ENCODE data around the gene DND1. TPM values are rescaled to one million over a fixed set of nuclear protein-coding genes. Genes with fewer than 3 reads are reported as not detected.
"Not testable (repeated sequence)": the region's sequence is repeated elsewhere in the genome, so short reads cannot be mapped to it uniquely, and the experiment has no call there.

DND1 gene
- under 1 TPM in 1 of 2 donors, not detected in 1; 0.51 TPM for total RNA-seq

DNA sequence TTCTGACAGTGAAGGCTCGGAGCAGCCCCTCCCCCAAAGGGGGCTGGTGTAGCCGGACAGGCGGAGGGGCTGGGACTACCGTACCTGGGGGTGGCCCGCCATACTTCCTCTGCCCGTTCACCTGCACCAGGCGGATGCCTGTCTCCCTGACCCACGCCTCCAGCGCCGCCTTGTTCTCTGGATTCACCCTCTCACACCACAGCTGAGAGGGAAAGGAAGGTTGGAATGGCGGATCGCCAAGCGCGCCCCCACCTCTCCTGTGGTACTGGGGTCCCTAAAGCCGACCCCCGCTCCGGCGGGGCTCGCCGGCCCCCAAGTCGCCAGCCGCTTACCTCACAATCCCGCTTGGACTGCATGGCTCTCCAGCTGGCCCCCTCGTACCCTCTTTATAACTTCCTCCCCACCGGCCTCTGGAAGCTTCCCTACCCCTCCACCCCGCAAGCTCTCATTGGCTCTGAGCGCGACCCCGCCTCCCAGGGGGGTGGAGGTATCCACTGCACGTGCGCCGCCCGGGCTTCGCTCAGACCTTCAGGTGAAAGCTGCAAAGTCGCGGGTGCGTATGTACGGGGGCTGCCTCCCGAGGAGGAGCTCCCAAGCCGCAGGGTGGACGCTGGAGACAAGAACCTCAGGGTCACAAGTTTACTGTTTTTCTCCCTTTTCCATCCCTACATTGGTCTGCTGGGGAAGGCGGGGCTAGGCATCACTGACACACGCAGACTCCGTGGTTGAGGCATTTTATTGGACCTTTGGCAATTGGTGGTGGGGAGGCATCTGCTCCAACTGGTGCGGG lies at the start of gene DND1:
Gene DND1 (minus strand): TSS at position 390 of the 790 bp plus-strand sequence. CDS start 34 bp downstream, at position 356.
- no peak within 1 kb of the TSS for H3K27ac ChIP-seq
- H3K27me3 ChIP-seq = no peaks in the 10 kb centered on the region
- H3K4me3 ChIP-seq = peak within 1 kb of the TSS in 1 of 2 donors; percentile 21
- peaks cover 79% of the 10 kb centered on the region for H3K36me3 ChIP-seq
- TF ChIP-seq, protein P1, sequence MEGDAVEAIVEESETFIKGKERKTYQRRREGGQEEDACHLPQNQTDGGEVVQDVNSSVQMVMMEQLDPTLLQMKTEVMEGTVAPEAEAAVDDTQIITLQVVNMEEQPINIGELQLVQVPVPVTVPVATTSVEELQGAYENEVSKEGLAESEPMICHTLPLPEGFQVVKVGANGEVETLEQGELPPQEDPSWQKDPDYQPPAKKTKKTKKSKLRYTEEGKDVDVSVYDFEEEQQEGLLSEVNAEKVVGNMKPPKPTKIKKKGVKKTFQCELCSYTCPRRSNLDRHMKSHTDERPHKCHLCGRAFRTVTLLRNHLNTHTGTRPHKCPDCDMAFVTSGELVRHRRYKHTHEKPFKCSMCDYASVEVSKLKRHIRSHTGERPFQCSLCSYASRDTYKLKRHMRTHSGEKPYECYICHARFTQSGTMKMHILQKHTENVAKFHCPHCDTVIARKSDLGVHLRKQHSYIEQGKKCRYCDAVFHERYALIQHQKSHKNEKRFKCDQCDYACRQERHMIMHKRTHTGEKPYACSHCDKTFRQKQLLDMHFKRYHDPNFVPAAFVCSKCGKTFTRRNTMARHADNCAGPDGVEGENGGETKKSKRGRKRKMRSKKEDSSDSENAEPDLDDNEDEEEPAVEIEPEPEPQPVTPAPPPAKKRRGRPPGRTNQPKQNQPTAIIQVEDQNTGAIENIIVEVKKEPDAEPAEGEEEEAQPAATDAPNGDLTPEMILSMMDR (IDR thresholded peaks at IDR 0.05) = no peak
- no peak for DNase-seq (ENCODE audit: low spot score)
- H3K4me1 ChIP-seq = no peaks in the 10 kb centered on the region
- no peaks in the 10 kb centered on the region for H3K9me3 ChIP-seq

DNA sequence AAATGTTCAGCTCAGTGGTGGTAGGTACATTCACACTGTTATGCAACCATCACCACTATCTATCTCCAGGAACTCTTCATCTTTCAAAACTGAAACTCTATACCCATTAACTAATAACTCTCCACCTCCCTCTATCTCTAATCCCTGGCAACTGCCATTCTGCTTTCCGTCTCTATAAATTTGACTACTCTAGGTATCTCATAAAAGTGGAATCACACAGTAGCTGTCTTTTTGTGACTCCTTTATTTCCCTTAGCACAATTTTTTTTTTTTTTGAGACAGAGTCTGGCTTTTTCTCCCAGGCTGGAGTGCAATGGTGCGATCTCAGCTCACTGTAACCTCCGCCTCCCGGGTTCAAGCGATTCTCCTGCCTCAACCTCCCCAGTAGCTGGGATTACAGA lies 48.0 kb upstream of the DND1 start:
- not testable (repeated sequence) for H3K27me3 ChIP-seq; H3K9me3 ChIP-seq; H3K36me3 ChIP-seq; H3K4me3 ChIP-seq; H3K4me1 ChIP-seq; H3K27ac ChIP-seq; DNase-seq (ENCODE audit: low spot score)

DNA sequence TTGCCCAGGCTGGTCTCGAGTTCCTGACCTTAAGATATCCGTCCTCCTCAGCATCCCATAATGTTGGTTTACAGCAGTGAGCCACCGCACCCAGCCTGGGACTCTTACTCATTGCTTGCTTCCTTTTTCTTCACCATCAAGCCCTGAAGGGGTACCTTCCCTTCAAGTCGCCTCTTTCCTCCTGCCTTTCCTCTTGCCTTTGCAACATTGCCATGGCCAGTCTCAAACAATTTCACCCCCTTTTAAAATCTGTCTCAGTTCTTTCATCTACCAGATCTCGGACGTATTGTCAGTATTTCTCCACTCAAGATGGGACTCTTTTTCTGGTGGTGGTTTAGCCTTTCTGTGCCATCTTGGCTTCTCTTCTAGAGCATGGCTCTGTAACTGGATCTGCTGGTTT lies 47.4 kb upstream of the DND1 start:
- H3K4me3 ChIP-seq; H3K27ac ChIP-seq; H3K4me1 ChIP-seq; H3K36me3 ChIP-seq; H3K27me3 ChIP-seq; DNase-seq (ENCODE audit: low spot score); H3K9me3 ChIP-seq: not testable (repeated sequence)

DNA sequence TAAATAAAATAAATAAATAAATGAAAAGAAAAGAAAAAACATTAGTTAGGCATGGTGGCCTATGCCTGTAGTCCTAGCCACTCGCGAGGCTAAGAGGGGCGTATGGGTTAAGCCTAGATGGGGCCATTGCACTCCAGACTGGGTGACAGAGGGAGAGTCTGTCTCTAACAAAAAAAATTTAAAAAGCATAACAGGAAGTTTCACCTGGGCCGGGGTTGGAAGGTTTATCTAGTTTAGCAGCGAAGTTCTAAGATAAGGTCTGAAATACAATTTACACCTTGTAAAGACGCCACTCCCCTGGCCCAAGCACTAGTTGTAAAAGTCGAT lies 44.9 kb upstream of the DND1 start:
- no peaks in the 10 kb centered on the region for H3K27me3 ChIP-seq
- TF ChIP-seq, protein P1 (IDR thresholded peaks at IDR 0.05) = no peak

DNA sequence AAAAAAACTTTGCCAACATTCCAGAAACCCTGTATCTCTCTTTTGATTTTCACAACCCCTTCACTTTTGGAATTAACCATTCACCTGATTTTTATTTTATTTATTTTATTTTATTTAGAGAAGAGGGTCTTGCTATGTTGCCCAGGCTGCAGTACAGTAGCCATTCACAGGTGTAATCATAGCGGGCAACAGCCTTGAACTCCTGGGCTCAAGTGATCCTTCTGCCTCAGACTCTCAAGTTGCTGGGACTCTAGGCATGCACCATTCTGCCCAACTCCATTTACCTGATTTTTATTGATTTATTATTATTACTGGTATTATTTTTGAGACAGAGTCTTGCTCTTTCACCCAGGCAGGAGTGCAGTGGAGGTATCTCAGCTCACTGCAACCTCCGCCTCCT lies 42.9 kb upstream of the DND1 start:
- DNase-seq (ENCODE audit: low spot score); H3K4me3 ChIP-seq; H3K27ac ChIP-seq; H3K9me3 ChIP-seq; H3K27me3 ChIP-seq; H3K36me3 ChIP-seq; H3K4me1 ChIP-seq: not testable (repeated sequence)

More for the DNA sequence above, 44.9 kb upstream of the DND1 start:
- Histone ChIP-seq H3K36me3 (no peaks in the 10 kb centered on the region), H3K9me3 (no peaks in the 10 kb centered on the region), H3K4me3 (no peak overlapping the region), H3K27ac (no peak overlapping the region), H3K4me1 (no peaks in the 10 kb centered on the region)
- DNase-seq (ENCODE audit: low spot score) = no peak

DNA sequence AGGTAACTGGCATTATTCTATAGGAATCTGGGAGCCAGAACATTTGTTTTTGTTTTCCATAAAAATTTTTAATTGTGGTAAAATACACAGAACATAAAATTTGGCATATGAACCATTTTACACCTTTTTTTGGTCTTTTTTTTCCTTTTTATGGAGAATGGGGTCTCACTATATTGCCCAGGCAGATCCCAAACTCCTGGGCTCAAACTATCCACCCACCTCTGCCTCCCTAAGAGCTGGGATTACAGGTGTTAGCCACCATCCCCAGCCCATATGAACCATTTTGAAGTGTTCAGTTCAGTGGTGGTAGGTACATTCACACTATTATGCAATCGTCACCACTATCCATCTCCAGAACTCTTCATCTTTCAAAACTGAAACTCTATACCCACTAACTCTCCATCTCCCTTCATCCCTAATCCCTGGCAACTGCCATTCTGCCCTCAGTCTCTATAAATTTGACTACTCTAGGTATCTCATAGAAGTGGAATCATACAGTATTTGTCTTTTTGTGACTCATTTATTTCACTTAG lies 40.3 kb upstream of the DND1 start:
- no peak for DNase-seq (ENCODE audit: low spot score)
- TF ChIP-seq, protein P1 (IDR thresholded peaks at IDR 0.05) = no peak
- no peaks in the 10 kb centered on the region for H3K36me3 ChIP-seq
- H3K27me3 ChIP-seq = no peaks in the 10 kb centered on the region
- H3K9me3 ChIP-seq = no peaks in the 10 kb centered on the region
- H3K4me3 ChIP-seq = no peak overlapping the region
- no peak overlapping the region for H3K27ac ChIP-seq
- peaks cover 0 to 7% of the 10 kb centered on the region in 2 donors for H3K4me1 ChIP-seq

DNA sequence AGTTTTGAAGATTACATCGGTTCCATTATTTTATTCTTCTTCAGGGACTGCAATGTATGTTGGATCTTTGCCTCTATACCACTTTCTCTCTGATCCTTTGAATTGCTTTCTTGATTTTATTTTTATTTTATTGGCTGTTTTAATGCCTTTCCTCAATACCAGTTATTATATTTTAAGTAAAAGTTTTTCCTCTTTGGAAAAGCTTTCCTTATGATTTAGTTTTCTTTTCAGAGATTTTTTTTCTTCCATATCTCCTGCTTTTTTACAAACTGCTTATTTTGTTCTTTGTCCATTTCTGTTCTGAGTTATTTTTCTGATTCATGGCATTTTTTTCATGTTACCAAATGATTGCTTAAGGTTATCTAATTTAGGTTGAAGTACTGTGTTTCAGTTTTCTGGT lies 38.4 kb upstream of the DND1 start:
- Histone ChIP-seq H3K9me3 (no peaks in the 10 kb centered on the region), H3K4me1 (peaks cover 0 to 7% of the 10 kb centered on the region in 2 donors), H3K4me3 (no peak overlapping the region), H3K27me3 (no peaks in the 10 kb centered on the region), H3K27ac (no peak overlapping the region), H3K36me3 (peaks cover under 1% of the 10 kb centered on the region)
- TF ChIP-seq, protein P1 (IDR thresholded peaks at IDR 0.05) = no peak
- no peak for DNase-seq (ENCODE audit: low spot score)
